ENCODE results near the gene HOXC10.

HOXC10 gene

DNA sequence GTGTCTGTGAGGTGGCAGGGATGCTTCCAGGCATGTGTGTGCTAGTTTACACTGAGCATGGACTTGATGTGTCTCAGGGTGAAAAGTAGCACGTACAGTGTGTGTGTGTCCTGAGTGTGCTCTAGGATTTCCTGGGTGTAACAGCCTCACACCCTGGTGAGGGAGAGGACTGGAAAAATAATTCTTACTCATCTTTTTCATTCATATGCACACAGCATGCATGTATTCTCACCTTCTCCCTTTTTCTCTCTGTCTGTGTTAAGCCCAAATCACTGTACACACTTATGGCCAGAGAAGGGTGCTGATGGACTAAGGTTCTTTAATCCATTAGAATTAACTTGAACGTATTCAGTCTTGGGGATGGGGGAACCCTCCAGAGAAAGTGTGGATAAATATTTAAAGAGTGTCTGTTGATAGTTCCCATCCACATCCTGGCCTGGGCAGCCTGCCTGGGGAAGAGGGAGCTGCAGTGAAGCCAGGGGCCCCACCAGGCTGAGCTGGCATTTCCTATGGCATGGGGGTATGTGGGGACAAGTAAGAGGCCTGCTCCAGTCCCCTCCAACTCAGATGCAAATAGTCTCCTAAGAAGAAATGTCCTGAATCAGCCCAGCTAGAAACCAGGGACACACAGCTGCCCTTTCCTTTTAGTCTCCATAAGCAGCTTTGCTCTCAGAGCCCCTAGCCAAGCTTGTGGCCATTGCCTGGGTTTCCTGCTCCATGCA is 22.8 kb downstream of the HOXC10 start:
- H3K4me3 ChIP-seq (ENCODE audit: low read depth, low read length): peak overlapping the region; percentile 96
- TF ChIP-seq CTCF (IDR thresholded peaks at IDR 0.05; ENCODE audit: insufficient read depth, low read length, missing control alignments): no peak
- ChIA-PET POLR2A (interaction anchor here (0.5 to 3.2 kb wide), 17 partner anchors 8 to 194 kb away, joined by 3 to 53 read pairs (median 3); partner anchors contain the start of genes HOXC5, HOXC6 and HOXC9), CTCF (interaction anchor here (0.8 to 21.3 kb wide), 16 partner anchors 9 to 372 kb away, joined by 3 to 756 read pairs (median 12); partner anchors contain the start of genes HOXC10, HOXC5, HOXC6 and HOXC9)
- DNase-seq (ENCODE audit: low read depth, low spot score): no peak

DNA sequence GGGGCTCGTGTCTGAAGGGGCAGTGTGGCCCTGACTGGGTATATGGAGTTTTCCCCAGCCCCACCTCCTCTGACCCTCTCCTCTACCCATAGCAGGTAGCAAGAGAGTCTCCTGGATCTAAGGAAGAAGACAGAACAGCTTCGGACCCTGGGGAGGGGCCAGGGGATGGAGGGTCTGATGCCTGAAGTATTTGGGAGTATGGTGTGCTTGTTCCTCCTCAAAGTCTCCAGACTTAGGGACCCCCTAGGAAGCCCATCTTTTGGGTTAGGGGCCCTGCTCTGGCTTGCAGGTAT is 23.3 kb downstream of the HOXC10 start:
- peak overlapping the region; percentile 96 for H3K4me3 ChIP-seq (ENCODE audit: low read depth, low read length)
- no peak for DNase-seq (ENCODE audit: low read depth, low spot score)
- TF ChIP-seq CTCF (IDR thresholded peaks at IDR 0.05; ENCODE audit: insufficient read depth, low read length, missing control alignments): no peak
- POLR2A ChIA-PET: interaction anchor here (0.6 to 3.2 kb wide), 17 partner anchors 8 to 351 kb away, joined by 3 to 53 read pairs (median 5); partner anchors contain the start of genes HOXC5 and HOXC9
- CTCF ChIA-PET: interaction anchor here (0.8 to 21.3 kb wide), 15 partner anchors 8 to 243 kb away, joined by 3 to 756 read pairs (median 20); partner anchors contain the start of genes HOXC10, HOXC5, HOXC6 and HOXC9

GRCh38 chr12:54009171-54010052 is 24.5 kb downstream of the HOXC10 start:
- no peak for DNase-seq (ENCODE audit: low read depth, low spot score)
- H3K4me3 ChIP-seq (ENCODE audit: low read depth, low read length): peak overlapping the region; percentile 96
- TF ChIP-seq CTCF (IDR thresholded peaks at IDR 0.05; ENCODE audit: insufficient read depth, low read length, missing control alignments): no peak
- ChIA-PET CTCF (interaction anchor here (0.9 to 21.3 kb wide), 13 partner anchors 7 to 361 kb away, joined by 3 to 756 read pairs (median 35); partner anchors contain the start of genes HOXC10, HOXC5, HOXC6 and HOXC9), POLR2A (interaction anchor here (0.6 to 3.2 kb wide), 19 partner anchors 8 to 350 kb away, joined by 3 to 53 read pairs (median 5); partner anchors contain the start of genes HOXC10, HOXC5 and HOXC9)

DNA sequence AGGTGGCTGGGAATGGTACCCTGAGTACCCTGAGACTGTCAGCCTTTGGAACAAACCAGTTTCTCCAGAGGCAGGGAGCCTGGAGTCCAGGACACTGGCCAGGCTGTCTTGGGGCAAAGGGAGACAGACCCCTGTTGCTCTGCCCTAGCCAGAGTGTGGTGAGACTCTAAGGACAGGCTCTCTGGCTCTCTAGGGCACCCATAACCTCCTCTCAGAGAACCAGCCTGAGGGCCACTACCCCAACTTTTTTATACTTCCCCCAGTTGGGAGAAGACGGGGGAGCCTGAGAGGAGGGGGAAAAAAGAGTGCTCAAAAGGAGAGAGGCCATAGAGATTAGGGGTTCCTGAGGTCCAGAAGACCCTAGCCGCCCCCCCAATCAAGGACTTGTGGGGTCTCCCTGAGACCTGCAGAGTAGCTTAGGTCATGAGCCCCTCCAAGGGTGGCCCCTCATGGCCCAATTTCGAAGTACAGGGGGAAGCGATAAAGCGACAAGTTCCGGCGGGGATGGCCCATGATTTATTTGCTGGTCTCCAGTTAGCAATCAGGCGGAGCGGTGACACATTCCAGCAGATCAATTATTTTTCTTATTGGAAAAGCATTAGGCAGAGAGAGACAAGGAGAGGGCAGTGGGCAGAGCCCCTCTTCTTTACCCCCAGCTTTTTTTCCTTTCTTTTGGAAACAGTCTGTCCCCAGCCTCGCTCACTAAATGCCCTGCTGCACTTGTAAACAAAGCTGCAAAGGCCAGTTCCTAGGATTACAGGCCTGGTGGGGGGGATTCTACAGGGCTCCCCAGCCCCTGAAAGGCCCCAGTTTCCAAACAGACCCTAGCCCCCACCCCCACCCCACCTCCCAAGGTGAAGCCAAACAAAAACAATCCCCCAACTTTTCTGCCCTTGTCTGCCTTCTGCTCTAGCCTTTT is 25.4 kb downstream of the HOXC10 start:
- no peak for TF ChIP-seq CTCF (IDR thresholded peaks at IDR 0.05; ENCODE audit: insufficient read depth, low read length, missing control alignments)
- H3K4me3 ChIP-seq (ENCODE audit: low read depth, low read length): peak overlapping the region; percentile 96
- DNase-seq (ENCODE audit: low read depth, low spot score): no peak
- CTCF ChIA-PET: interaction anchor here (1.5 to 21.3 kb wide), 7 partner anchors 18 to 204 kb away, joined by 5 to 756 read pairs (median 241); partner anchors contain the start of genes HOXC10, HOXC5, HOXC6 and SMUG1
- POLR2A ChIA-PET: interaction anchor here (0.6 to 3.1 kb wide), 4 partner anchors 10 to 349 kb away, joined by 3 to 20 read pairs (median 10); partner anchors contain the start of gene HOXC9

GRCh38 chr12:54010972-54011664 is 26.2 kb downstream of the HOXC10 start:
- ChIA-PET POLR2A (interaction anchor here (0.6 to 4.1 kb wide), 3 partner anchors 11 to 23 kb away, joined by 3 to 15 read pairs (median 14); partner anchors contain the start of genes HOXC6 and HOXC9), CTCF (interaction anchor here (1.5 to 21.3 kb wide), 6 partner anchors 18 to 203 kb away, joined by 8 to 756 read pairs (median 164); partner anchors contain the start of genes HOXC10, HOXC5, HOXC6 and SMUG1)
- H3K4me3 ChIP-seq (ENCODE audit: low read depth, low read length): peak overlapping the region; percentile 96
- TF ChIP-seq CTCF (IDR thresholded peaks at IDR 0.05; ENCODE audit: insufficient read depth, low read length, missing control alignments): no peak
- no peak for DNase-seq (ENCODE audit: low read depth, low spot score)

Data from AG04449 (cell line).